ENCODE results near the gene MAP7.
"Not testable (repeated sequence)": the region's sequence is repeated elsewhere in the genome, so short reads cannot be mapped to it uniquely, and the experiment has no call there.

MAP7 gene

DNA sequence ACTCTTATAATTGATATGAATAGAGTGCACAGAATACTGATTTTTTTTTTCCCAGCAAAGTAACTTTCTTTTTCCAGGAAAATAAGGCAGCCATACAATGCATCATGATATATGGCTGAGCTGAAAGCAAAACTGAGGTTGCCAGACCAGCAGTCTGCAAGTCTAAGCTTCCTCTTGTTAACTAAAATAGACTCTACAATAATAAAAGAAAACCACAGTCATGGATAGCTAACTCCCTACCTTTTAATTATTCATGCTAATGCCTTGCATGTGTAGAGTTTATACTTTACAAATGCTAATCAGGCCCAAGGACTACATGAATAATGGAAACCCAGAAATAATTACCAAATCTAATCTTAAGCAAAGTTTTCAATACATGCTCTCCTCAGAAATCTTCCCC lies 47.4 kb downstream of the MAP7 start:
- DNase-seq: no peak

- DNase-seq: no peak
Observed at GRCh38 chr6:136501514-136501913, 48.7 kb downstream of the MAP7 start.

- no peak for DNase-seq
Observed at GRCh38 chr6:136501096-136501495, 49.1 kb downstream of the MAP7 start.

DNA sequence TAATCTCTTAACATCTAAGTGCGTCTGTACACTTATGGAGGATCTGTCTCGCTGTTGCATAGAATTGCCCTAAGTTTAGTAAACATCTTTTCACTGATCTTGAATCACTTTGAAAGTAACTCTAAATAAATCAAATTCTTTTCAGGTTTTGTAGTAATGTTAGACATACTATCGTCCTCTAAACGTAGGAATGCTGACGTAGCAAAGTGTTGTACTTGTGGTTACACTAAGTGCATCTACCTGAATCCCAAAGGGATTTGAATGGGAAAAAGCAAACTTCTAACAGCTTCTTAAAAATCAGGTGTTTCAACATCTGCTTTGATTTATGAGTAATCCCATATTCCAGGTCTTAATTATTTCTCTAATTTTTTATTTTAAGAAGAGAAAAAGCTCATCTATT lies 49.8 kb downstream of the MAP7 start:
- no peak for DNase-seq

GRCh38 chr6:136499370-136499769 lies 50.9 kb downstream of the MAP7 start:
- DNase-seq: no peak

DNA sequence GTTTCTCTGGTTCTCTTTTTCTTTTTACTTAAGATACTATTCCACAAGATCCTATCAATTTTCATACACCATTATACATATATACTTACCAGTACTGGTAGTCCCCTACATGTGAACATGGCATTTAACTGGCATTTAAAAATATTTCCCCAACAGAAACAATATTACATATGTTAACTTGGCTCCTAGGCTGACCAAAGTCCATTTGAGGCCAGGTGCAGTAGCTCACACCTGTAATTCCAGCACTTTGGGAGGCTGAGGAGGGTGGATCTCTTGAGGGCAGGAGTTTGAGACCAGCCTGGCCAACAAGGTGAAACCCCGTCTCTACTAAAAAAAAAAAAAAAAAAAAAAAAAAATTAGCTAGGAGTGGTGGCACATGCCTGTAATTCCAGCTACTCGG lies 53.8 kb downstream of the MAP7 start:
- not testable (repeated sequence) for DNase-seq

DNA sequence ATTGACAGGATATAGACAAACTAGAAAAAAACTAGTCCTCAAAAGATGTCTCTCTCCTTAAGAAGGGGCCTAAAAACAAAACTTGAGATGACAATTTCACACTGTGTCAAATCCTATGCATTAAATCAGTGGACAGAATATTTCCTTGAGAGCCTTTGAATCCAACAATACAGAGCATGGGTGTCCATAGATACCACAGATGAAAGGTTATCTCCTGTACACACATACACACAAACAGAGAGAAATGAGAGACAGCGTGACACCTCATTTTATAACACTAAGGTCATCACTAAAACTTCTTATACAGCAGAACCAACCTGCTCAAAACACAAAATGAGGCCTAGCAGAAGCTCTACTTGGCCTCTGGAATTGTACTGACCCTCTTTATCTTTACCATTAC lies 55.5 kb downstream of the MAP7 start:
- no peak for DNase-seq

- DNase-seq: no peak
Observed at GRCh38 chr6:136494059-136494458, 56.2 kb downstream of the MAP7 start.

DNA sequence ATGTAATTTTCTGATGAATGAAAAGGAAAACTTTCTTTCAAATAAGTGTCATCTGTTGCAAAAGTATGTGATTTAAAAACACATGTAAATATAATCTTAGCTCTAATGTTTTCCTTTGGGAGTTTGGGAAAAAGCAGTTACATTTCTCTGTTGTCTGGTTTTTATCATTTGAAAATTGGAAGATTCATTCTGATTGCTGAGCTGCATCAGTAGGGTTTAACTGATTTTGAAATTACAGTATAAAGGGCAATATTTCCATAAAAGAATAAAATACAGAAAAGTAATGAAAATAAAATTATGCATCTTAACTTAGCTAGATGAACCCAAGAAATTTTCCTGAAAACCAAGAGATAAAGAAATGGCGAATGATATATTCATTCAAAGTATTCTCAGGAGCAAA lies 57.8 kb downstream of the MAP7 start:
- no peak for DNase-seq

DNA sequence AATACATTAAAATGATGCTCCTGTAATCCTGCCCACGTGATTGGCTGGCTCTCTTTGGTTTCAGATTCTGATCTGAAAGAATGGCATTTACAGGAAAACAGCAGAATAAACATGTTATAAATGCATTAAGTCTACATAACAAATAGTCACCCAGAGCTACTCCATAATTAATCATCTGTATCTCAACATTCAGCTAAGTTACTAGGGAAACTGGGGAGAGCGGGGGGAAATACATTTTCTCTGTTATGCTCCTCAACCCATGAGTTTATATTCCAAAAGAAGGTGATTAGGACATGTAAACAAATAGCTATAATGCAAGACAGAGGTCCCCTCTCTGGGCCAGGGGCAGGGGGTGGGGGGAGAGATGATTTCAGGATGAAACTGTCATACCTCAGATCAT lies 58.5 kb downstream of the MAP7 start:
- DNase-seq: no peak

DNA sequence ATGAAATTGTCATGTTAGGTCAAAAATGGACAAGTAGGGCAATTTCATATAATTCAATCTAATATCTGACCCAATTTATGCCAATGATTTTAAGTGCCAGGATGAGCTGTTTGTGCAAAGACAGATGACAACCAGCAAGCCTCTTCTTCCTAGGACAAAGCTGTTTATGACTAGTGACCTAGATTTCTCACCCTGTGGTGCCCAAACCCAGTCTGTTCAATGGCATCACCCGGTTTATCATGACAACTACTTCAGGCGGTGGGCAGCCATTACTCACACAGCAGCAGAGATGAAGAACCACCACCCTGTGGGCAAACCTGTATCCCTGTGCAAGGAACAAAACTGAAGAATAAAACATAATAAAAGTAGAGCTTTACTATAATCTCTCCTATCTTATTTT lies 59.0 kb downstream of the MAP7 start:
- no peak for DNase-seq

DNA sequence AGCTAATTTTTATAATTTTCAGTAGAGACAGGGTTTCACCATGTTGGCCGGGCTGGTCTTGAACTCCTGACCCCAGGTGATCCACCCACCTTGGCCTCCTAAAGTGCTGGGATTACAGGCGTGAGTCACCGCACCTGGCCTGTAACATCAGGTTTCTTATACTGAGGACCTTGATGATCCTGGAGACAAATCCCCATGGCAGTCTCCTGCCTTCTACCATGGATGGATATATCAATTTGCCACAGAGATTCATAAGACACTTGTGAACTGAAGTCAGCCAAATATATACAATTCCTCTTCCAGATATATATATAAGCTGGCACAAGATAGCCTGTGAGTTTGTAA lies 60.6 kb downstream of the MAP7 start:
- DNase-seq: not testable (repeated sequence)

DNA sequence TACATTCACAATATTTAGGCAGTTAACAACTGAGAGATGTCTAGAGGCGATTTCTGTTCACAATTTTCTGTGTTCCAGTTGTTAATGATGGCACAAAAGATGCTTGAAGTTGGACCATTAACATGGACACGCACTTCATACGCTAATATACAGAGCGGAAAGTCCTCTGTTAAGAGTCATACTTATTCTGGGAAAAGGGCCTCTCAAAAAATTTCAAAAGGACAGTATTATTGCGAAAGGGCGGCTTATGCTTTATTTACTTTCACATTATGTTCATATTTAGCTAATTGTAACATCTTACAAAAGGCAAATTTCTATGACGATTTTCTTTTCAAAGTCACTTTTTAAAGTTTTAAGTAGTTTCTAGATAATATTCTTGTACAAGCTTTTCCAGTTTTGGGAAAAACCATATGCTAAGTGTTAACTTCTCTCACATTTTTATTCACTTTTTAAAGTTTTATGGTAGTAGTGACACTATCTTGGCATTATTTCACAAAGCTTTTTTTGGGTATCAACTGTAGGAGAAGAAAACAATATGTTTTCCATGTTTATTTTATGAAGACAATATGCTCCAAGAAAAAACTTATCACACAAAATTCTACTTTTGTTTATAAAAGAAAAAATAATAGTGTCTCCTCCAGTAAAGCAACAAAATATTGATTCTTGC lies 62.3 kb downstream of the MAP7 start:
- DNase-seq: no peak

DNA sequence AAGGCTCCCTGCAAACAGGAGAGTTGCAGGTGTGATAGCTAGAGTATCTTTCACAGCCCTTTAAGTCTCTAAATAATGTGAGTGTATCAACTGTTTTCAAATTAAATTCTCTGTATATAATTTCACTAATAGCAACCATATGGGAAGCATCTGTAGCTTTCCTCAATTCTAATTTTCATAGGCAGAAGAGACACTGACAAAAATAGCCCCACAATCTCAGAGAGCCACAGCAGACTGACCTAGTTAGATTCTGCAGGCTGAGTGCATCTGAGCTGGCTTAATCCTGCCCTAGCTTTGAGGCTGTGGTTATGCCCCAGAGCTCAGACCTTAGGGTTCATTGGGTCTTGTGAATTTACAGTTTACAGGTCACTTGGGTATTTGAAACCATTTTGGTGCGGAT lies 63.9 kb downstream of the MAP7 start:
- DNase-seq: no peak

DNA sequence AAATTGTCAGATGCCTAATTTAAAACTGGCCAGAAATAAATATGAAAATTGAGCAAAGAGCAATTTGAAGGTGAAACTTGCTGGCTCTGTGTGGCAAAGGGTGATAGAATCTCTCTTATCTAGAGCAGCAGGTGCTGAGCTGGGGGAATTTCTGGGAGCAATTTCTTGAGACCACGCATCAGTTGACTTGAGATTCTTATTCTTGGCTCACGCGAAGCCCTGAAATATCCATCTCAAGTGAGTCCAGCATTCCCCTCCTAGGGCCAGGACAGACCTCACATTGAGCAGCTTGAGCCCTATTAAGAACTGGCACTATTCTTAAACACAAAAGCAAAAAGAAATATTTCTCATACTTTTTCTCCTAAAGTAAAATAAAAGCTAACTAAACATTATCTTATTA lies 66.3 kb downstream of the MAP7 start:
- no peak for DNase-seq

DNA sequence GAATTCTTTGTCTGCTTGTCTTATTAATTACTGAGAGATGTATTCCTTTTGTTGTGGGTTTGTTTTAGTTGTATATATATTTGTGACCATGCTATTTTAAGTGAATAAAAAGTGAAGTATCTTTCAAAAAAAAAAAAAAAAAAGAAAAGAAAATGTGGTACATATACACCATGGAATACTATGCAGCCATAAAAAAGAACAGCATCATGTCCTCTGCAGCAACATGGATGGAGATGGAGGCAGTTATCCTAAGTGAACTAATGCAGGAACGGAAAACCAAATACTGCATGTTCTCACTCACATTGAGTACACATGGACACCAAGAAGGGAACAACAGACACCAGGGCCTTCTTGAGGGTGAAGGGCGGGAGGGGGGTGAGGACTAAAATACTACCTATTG lies 67.2 kb downstream of the MAP7 start:
- not testable (repeated sequence) for DNase-seq

GRCh38 chr6:136477548-136477947 lies 72.7 kb downstream of the MAP7 start:
- no peak for DNase-seq

DNA sequence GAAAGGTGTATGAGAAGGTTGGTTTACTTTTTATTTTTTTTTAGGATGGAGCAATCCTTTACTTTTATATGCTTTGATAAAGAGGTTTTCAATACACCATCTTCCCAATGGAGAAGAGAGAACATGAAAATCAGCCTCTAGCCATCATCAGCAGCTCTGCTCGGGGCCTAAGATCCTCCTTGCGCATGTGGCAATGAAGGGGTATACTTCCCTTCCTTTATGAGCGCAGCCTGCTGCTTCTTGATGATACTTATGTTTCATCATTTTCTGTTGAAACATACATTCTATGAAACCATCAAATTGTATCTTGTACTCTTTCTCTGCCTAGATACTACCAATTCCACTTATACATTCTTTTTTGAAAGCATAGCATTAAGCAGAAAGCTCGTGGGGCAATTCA lies 74.5 kb downstream of the MAP7 start:
- DNase-seq: no peak

DNA sequence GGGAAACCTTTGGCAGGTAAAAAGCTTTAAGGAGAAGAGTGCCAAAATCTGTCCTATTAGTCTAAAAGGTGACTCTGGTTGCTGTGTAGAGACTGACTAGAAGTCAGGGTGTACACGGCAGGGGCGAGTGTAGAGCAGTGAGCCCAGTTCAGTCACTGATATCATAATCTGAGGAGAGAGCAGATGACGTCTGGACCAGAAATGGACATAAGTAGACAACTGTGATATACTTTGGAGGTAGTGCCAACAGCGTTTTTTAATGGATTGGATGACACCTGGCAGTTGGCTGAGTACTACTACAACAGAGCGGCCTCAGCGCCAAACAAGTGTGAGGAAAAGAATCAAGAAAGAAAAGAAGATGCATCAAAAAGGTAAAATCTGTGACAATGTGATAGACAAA lies 76.0 kb downstream of the MAP7 start:
- DNase-seq: no peak

DNA sequence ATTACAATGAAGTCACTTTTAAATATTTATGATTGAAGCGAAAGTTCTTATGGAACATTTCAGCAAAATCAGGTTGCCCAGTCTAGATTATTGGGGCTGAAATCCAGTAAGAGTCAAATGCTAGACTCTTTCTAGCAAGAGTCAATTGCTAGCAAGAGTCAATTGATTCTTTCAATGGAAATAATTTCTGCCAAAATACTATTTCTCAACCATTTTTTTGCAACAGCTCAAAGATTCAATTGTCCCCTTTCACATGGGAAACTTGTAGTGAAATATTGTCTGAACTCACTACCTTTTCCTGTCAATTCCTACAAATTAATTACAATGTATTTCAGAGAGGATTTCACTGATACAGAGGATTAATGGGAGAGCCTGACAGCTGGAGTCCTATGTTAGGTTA lies 78.3 kb downstream of the MAP7 start:
- no peak for DNase-seq

GRCh38 chr6:136471372-136471771 lies 78.8 kb downstream of the MAP7 start:
- DNase-seq: no peak

- DNase-seq: no peak
Observed at GRCh38 chr6:136470044-136470443, 80.2 kb downstream of the MAP7 start.

- DNase-seq: no peak
Observed at GRCh38 chr6:136469154-136469553, 81.1 kb downstream of the MAP7 start.

GRCh38 chr6:136468711-136469110 lies 81.5 kb downstream of the MAP7 start:
- DNase-seq: no peak

DNA sequence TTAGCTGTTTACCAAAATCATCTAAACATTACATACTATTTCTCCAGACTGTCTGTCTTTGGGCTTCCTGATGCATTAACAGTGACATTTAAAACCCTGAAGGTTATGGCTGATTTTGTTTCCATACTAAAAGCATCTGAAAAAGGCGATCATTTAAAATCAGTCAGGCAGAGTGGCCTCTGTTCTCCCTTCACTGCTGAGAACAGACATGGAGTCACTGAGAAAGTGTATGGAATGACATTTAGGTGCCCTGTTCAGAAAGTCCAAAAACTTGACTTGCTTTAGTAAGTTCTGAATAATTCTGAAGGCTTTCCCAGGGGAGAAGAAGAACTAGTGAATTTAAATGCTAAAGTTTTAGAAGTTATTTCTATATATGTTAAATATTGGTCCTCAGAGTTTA lies 83.0 kb downstream of the MAP7 start:
- DNase-seq: no peak

DNA sequence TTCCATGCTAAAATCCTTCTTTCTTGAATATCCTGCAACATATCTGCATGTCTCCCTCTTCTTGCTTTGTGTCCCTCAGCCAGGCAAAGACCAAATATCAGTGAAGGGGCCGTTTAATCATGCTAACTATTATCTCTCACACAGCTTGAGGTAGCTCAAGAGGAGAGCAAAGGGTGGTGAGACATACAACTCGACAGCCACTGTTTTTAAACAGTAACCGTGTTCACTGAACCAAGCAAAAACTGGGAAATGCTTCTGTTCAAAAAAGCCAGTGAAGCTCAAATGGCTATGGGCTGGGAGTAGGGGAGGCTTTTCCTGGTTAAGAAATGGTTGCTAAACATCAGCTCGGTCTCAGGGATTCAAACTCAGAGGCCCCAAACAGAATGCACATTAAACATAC lies 83.4 kb downstream of the MAP7 start:
- DNase-seq: peak; percentile 32

All from DMS153 (cell line).